Left lung (tissue), 10 donors: ENCODE measurements around the gene TEX19. TPM values are rescaled to one million over a fixed set of nuclear protein-coding genes. Genes with fewer than 3 reads are reported as not detected.
A peak's percentile ranks its signal among the peaks of the same experiment; 100 is the strongest.

ENCODE experiments used
- ATAC-seq: fragments of 200-7000 bp; cut with Tn5 transposase; one replicate; pipeline ENCODE4 v1.9.1; 2020; ENCODE audit warnings: moderate library complexity
- DNase-seq, 4 donors: peaks; one replicate each; pipeline ENCODE4 v3.0.0-alpha.2; 2013 to 2020
- H3K27ac ChIP-seq, 2 donors: fragments of 200-600 bp; sonication (generic) in 1 of 2; one replicate each; pipeline versions ENCODE4 v1.5.0 to v1.8.0; 2020 to 2021
- H3K27me3 ChIP-seq, 2 donors: fragments of 200-600 bp; sonication (generic) in 1 of 2; one replicate each; pipeline versions ENCODE4 v1.5.0 to v1.8.0; 2020 to 2021
- H3K36me3 ChIP-seq, 2 donors: fragments of 200-600 bp; sonication (generic) in 1 of 2; one replicate each; pipeline versions ENCODE4 v1.5.0 to v1.8.0; 2020 to 2021
- H3K4me1 ChIP-seq, 2 donors: fragments of 200-600 bp; one replicate each; pipeline ENCODE4 v1.8.0; 2021
- H3K4me3 ChIP-seq, 2 donors: fragments of 200-600 bp; sonication (generic) in 1 of 2; one replicate each; pipeline versions ENCODE4 v1.5.0 to v1.8.0; 2020 to 2021; ENCODE audit warnings: mild to moderate bottlenecking in 1 of 2
- H3K9me3 ChIP-seq, 2 donors: fragments of 200-600 bp; sonication (generic) in 1 of 2; one replicate each; pipeline versions ENCODE4 v1.5.0 to v1.8.0; 2020 to 2021
- intact Hi-C, 2 donors: fragments of 100-400 bp; cut with DNase I; formaldehyde crosslinking; loops; one replicate each; pipeline versions ENCODE4 v1.11.2 to v1.14.2; 2022
- polyA plus RNA-seq, 6 donors: library from polyadenylated mRNA; unstranded; fragments of 120-200 nt; gene quantifications; one replicate each; pipeline ENCODE4 v1.2.1, GENCODE V29; 2013; ENCODE audit not compliant: insufficient read length in 6 of 6
- total RNA-seq, 2 donors: library from RNA; stranded (reverse); fragmentation: NEBNext Ultra II Directional; extraction: Animal tissue kit (Norgen Biotek cat#: 25700); gene quantifications; one replicate each; pipeline ENCODE4 v1.2.1, GENCODE V29; 2021
- TF ChIP-seq, protein P1 (sequence below), 2 donors: fragments of 200-600 bp; sonication (generic) in 1 of 2; IDR thresholded peaks; one replicate each; pipeline versions ENCODE4 v1.5.0 to v1.8.0; 2021; ENCODE audit warnings: antibody characterized with exemption in 2 of 2
- donor health status: DM: no; HTN: yes; CAD: no.
- donor health status: DM: no; HTN: no; CAD: no.

TEX19 gene
- total and polyA plus RNA-seq, 8 donors = 0.07 TPM; not detected in 7

DNA sequence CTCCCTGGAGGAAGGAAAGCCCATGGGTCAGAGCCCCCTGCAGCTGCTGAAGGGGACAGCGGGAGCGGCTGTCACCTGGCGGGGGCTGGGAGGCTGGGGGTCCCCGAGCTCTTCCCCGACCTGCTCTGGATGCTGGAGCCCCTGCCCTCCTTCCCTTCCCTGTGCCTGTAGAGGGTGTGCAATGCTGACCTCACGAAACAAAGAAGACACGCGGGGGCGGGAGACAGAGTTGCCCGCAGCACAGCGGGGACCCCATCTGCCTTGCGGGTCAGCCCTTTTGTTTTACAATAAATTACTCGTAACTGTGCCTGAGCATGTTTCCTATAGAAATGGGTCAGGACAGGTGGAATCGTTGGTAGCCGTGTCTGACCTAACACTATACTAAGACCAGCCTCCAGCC, 31.8 kb upstream of the TEX19 start:
- intact Hi-C loops = no loop called here
- peaks cover 0 to 18% of the 10 kb centered on the region in 2 donors for H3K36me3 ChIP-seq
- H3K4me3 ChIP-seq = no peak overlapping the region
- no peaks in the 10 kb centered on the region for H3K9me3 ChIP-seq
- no peak for DNase-seq
- peaks cover 0 to 18% of the 10 kb centered on the region in 2 donors for H3K4me1 ChIP-seq
- peaks cover 0 to 26% of the 10 kb centered on the region in 2 donors for H3K27me3 ChIP-seq
- ATAC-seq = no peak
- H3K27ac ChIP-seq = no peak overlapping the region
- TF ChIP-seq, protein P1, sequence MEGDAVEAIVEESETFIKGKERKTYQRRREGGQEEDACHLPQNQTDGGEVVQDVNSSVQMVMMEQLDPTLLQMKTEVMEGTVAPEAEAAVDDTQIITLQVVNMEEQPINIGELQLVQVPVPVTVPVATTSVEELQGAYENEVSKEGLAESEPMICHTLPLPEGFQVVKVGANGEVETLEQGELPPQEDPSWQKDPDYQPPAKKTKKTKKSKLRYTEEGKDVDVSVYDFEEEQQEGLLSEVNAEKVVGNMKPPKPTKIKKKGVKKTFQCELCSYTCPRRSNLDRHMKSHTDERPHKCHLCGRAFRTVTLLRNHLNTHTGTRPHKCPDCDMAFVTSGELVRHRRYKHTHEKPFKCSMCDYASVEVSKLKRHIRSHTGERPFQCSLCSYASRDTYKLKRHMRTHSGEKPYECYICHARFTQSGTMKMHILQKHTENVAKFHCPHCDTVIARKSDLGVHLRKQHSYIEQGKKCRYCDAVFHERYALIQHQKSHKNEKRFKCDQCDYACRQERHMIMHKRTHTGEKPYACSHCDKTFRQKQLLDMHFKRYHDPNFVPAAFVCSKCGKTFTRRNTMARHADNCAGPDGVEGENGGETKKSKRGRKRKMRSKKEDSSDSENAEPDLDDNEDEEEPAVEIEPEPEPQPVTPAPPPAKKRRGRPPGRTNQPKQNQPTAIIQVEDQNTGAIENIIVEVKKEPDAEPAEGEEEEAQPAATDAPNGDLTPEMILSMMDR (IDR thresholded peaks at IDR 0.05) = no peak

DNA sequence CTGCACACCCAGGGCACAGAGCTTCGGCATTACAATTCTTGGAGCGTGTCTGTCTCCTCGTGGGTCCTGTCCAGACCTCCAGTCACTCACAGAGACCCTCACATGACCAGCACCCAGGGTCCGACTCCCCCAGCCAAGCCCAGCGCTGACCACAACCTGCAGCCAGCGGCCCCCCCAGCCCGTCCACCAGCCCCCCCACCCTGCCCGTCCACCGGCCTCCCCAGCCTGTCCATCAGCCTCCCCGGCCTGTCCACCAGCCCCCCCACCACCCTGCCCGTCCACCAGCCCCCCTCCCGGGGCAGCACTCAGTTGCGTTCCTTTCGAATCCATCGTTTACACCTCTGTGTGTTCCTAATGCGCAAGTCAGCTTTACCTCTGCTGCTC, 31.3 kb upstream of the TEX19 start:
- TF ChIP-seq, protein P1 (IDR thresholded peaks at IDR 0.05) = no peak
- intact Hi-C loops = no loop called here
- Histone ChIP-seq H3K27me3 (peaks cover 0 to 24% of the 10 kb centered on the region in 2 donors), H3K9me3 (no peaks in the 10 kb centered on the region), H3K4me1 (peaks cover 2 to 23% of the 10 kb centered on the region in 2 donors), H3K27ac (no peak overlapping the region), H3K4me3 (no peak overlapping the region), H3K36me3 (peaks cover 0 to 14% of the 10 kb centered on the region in 2 donors)
- no peak for DNase-seq
- ATAC-seq = no peak

DNA sequence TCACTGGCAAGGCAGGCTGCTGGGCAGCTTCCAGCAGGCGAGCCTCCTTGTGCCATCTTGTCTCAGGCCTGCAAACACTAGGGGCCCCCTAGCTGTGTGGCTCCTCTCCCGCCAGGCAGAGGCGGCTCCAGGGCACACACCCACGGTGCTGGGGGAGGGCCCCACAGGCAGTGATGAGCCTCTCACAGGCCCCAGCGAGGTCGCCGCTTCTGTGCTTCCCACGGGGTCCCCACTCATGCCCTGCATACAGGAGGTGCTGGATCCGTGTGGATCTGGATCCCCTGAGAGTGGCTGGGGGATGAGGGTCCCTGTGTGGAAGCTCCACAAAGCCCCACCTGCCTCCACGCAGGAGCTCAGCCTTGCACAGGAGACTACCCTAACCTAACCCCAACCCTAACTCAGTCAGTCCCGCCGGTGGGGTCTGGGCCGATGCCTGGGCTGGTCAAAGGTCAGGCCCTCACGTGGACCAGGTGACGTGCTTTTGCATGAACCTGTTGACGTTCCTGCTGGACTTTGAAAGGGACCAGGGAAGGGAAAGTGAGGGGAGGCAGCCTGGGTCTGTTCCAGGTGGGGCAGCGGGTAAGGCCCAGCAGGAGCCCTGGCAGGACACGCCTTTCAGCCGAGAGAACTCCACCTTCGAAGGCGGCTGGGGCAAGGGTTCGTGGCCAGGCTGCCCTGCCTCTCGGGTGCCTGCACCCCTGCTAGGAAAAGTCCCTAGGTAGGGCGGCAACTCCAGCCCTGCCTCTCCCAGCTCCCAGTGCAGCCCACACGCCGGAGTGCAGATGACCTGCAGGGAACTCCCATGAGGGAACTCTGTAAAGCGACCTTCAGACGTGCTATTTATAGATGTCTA, 30.7 kb upstream of the TEX19 start:
- Histone ChIP-seq H3K27me3 (peaks cover 0 to 18% of the 10 kb centered on the region in 2 donors), H3K4me1 (peaks cover 7 to 29% of the 10 kb centered on the region in 2 donors), H3K9me3 (no peaks in the 10 kb centered on the region), H3K4me3 (no peak overlapping the region), H3K36me3 (peaks cover 0 to 10% of the 10 kb centered on the region in 2 donors), H3K27ac (no peak overlapping the region)
- intact Hi-C loops = no loop called here
- TF ChIP-seq, protein P1 (IDR thresholded peaks at IDR 0.05) = no peak
- DNase-seq = peak in 1 of 4 donors; percentile 77
- ATAC-seq = no peak

DNA sequence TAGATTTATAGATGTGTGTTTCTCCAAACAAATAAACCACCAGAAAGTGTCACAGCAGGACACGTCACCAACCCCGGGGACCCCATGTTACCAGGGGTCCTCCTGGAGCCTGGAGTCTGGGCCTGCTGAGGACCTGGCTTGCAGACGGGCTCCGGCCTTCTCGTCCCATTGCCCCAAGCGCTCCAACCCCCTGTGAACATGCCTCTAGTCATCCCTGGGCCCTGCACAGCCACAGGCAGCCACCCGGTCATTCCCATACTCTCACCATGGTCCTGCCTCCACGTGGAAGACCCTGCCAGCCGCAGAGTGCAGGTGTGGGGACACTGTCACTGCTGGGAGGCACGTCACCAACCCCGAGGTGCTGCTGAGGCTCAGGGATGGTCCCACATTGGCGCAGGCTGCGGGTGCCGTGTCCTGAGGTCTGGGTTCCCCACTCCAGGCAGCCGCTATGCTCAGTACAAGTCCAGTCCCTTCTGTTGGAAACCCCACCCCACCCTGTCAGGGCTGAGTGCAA, 30.0 kb upstream of the TEX19 start:
- H3K36me3 ChIP-seq = peaks cover 0 to 9% of the 10 kb centered on the region in 2 donors
- TF ChIP-seq, protein P1 (IDR thresholded peaks at IDR 0.05) = no peak
- no peaks in the 10 kb centered on the region for H3K9me3 ChIP-seq
- no peak for ATAC-seq
- DNase-seq = peak in 1 of 4 donors; percentile 74
- intact Hi-C loops = no loop called here
- H3K27ac ChIP-seq = no peak overlapping the region
- H3K27me3 ChIP-seq = peaks cover 0 to 18% of the 10 kb centered on the region in 2 donors
- peaks cover 9 to 31% of the 10 kb centered on the region in 2 donors for H3K4me1 ChIP-seq
- H3K4me3 ChIP-seq = no peak overlapping the region

DNA sequence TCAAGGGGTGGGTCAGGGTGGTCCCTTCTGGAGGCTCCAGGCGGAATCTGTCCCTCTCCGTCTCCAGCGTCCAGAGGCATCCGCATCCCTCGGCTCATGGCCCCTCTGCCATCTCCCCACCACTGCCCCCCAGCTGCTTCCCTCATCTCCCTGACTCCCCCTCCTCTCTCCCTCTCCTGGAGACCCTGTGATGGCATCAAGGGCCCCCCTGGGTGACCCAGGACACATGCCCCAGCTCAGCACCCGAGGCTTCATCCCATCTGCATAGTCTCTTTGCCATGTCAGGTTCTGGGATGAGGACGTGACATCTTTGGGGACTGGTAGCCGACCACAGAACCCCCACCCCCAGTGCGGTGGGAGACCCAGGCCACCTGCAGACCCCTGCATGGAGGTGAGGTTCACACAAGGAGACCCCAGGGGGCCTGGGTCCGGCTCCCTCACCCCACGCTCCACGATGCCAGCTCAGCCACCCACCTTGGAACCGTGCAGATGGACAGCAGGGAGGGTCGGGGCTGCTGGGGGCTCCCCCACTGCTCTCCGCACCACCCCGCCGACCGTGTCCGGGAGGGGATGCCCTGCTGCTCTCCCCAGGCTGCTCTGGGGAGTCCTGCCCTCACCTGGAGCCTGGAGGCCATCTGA, 29.2 kb upstream of the TEX19 start:
- no peak overlapping the region for H3K27ac ChIP-seq
- no peak overlapping the region for H3K4me3 ChIP-seq
- TF ChIP-seq, protein P1 (IDR thresholded peaks at IDR 0.05) = no peak
- DNase-seq (peak in 1 of 4 donors; percentile 69), ATAC-seq (no peak)
- H3K27me3 ChIP-seq = peaks cover 0 to 18% of the 10 kb centered on the region in 2 donors
- H3K36me3 ChIP-seq = peaks cover 0 to 6% of the 10 kb centered on the region in 2 donors
- H3K4me1 ChIP-seq = peaks cover 16 to 39% of the 10 kb centered on the region in 2 donors
- intact Hi-C loops = no loop called here
- H3K9me3 ChIP-seq = no peaks in the 10 kb centered on the region
